ENCODE data around the gene RUNDC1. TPM values are rescaled to one million over a fixed set of nuclear protein-coding genes. Genes with fewer than 3 reads are reported as not detected.

The RUNDC1 gene
- total and polyA plus RNA-seq, 7 experiments from 2014 or later: 12.2 to 21.4 (median 17.0) TPM

DNA sequence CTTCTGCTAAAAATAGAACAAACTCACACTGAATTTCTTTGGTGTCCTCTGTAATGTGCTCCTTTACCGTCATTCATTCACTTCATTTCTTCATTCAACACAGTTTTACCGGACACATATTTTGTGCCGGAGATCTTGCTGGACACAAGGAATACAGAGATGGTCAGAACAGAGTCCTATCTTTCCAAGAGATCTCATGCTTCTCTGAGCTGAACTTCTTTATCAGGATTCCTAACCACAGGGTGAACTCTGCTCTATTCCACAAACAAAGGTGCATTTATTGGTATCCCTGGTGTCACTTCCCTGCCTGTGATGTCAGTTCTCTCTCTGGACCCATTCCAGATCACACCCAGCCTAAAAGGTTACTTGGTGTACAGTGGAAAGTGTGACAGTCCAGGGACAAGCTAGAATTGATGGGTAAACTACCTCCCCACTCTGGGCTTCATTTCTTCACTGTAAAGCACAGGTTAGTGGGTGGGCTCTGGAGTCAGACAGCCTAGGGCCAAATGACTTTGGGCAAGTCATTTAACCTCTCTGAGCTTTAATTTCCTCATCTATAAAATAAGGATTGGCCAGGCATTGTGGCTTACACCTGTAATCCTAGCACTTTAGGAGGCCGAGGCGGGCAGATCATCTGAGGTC, 30.4 kb downstream of the RUNDC1 start:
- Histone ChIP-seq H3K36me3 (ENCODE audit: control insufficient read depth in 2 of 3, insufficient read depth in 3 of 3, low read length in 3 of 3) (peaks cover 0 to 45% (median 6%) of the 10 kb centered on the region in 3 experiments), H3K27ac (ENCODE audit: low read depth, low read length) (peak overlapping the region; percentile 12), H3K4me3 (ENCODE audit: low read length) (no peak overlapping the region), H3K9me3 (ENCODE audit: control insufficient read depth in 2 of 3, low read length in 3 of 3) (no peaks in the 10 kb centered on the region), H3K4me1 (ENCODE audit: control insufficient read depth in 2 of 2, insufficient read depth in 2 of 2, low read length in 2 of 2) (no peaks in the 10 kb centered on the region), H3K27me3 (ENCODE audit: control insufficient read depth in 2 of 2, insufficient read depth in 2 of 2, low read length in 2 of 2) (no peaks in the 10 kb centered on the region)
- DNase-seq (no peak), ATAC-seq (no peak)
- CTCF ChIA-PET: interaction anchor here (0.6 to 1.9 kb wide), 2 partner anchors 12 to 14 kb away, joined by 3 to 6 read pairs; partner anchors contain the start of genes RND2 and RPL27
- Mint-ChIP-seq H3K4me1 (peaks cover 6 to 29% (median 25%) of the 10 kb centered on the region in 7 donors), H3K36me3 (peaks cover 0 to 22% (median 0%) of the 10 kb centered on the region in 5 donors), H3K9me3 (no peaks in the 10 kb centered on the region), H3K27me3 (no peaks in the 10 kb centered on the region), H3K4me3 (peak overlapping the region in 2 of 10 donors; percentile 21 to 45), H3K27ac (peak overlapping the region in 7 of 9 donors; percentile 17 to 65 (median 31))
- POLR2A ChIA-PET: interaction anchor here (1.0 kb wide), 1 partner anchor 12 kb away, joined by 3 read pairs; the partner anchor contains the start of gene VAT1
- intact Hi-C loops (cut with micrococcal nuclease): no loop called here

DNA sequence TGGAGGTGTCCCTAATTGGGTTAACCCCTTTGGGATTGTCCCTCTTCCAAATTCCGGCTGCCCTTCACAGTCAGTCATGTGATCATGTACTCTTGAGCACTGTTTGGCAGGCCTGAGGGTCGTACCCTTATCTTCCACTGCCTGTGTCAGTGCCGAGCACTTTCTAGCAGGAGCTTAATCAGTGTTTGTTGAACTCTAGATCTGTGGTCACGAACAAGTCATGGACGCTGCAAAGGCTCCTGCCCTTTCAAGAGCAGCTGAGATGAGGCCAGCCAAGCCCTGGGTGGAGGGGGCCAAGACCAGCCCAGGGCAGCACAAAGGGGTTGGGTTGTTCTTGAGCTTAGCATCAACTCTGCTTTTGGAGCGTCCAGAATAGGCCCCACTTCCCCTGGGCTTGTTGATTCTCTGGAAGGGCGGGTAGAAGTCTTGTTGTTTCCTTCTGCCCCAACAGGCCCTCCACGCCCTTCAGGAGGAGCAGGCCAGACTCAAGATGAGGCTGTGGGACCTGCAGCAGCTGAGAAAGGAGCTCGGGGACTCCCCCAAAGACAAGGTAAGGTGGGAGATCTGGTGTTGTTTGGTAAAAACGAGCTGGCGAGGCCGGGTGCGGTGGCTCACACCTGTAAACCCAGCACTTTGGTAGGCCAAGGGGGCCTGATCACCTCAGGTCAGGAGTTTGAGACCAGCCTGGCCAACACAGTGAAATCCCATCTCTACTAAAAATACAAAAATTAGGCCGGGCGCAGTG, 31.5 kb downstream of the RUNDC1 start:
- Mint-ChIP-seq H3K36me3 (peaks cover 0 to 17% (median 0%) of the 10 kb centered on the region in 5 donors), H3K4me3 (no peak overlapping the region), H3K9me3 (no peaks in the 10 kb centered on the region), H3K27ac (peak overlapping the region in 2 of 9 donors; percentile 47 to 67), H3K27me3 (no peaks in the 10 kb centered on the region), H3K4me1 (peaks cover 6 to 24% (median 18%) of the 10 kb centered on the region in 7 donors)
- H3K36me3 ChIP-seq (ENCODE audit: control insufficient read depth in 2 of 3, insufficient read depth in 3 of 3, low read length in 3 of 3): peaks cover 0 to 45% (median 6%) of the 10 kb centered on the region in 3 experiments
- ATAC-seq (no peak), DNase-seq (no peak)
- ChIA-PET CTCF (interaction anchor here (0.7 to 1.9 kb wide), 2 partner anchors 13 to 321 kb away, joined by 3 to 6 read pairs; partner anchors contain the start of gene RPL27), POLR2A (interaction anchor here (1.1 to 2.4 kb wide), 3 partner anchors 10 to 160 kb away, joined by 4 to 12 read pairs (median 4); partner anchors contain the start of genes RPL27 and VAT1)
- intact Hi-C loops (cut with micrococcal nuclease): no loop called here
- no peak overlapping the region for H3K27ac ChIP-seq (ENCODE audit: low read depth, low read length)
- H3K4me1 ChIP-seq (ENCODE audit: control insufficient read depth in 2 of 2, insufficient read depth in 2 of 2, low read length in 2 of 2): no peaks in the 10 kb centered on the region
- H3K4me3 ChIP-seq (ENCODE audit: low read length): no peak overlapping the region
- no peaks in the 10 kb centered on the region for H3K9me3 ChIP-seq (ENCODE audit: control insufficient read depth in 2 of 3, low read length in 3 of 3)
- no peaks in the 10 kb centered on the region for H3K27me3 ChIP-seq (ENCODE audit: control insufficient read depth in 2 of 2, insufficient read depth in 2 of 2, low read length in 2 of 2)

DNA sequence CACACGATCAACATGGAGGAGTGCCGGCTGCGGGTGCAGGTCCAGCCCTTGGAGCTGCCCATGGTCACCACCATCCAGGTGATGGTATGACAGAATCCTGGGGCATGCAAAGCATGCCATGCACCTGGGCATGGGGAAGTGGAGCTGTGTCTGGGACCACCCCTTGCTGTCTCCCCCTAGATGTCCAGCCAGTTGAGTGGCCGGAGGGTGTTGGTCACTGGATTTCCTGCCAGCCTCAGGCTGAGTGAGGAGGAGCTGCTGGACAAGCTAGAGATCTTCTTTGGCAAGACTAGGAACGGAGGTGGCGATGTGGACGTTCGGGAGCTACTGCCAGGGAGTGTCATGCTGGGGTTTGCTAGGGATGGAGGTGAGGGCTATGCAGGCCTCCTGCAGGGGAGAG, 32.9 kb downstream of the RUNDC1 start:
- Histone ChIP-seq H3K27ac (ENCODE audit: low read depth, low read length) (no peak overlapping the region), H3K4me3 (ENCODE audit: low read length) (no peak overlapping the region), H3K4me1 (ENCODE audit: control insufficient read depth in 2 of 2, insufficient read depth in 2 of 2, low read length in 2 of 2) (no peaks in the 10 kb centered on the region), H3K27me3 (ENCODE audit: control insufficient read depth in 2 of 2, insufficient read depth in 2 of 2, low read length in 2 of 2) (no peaks in the 10 kb centered on the region), H3K36me3 (ENCODE audit: control insufficient read depth in 2 of 3, insufficient read depth in 3 of 3, low read length in 3 of 3) (peaks cover 0 to 45% (median 6%) of the 10 kb centered on the region in 3 experiments), H3K9me3 (ENCODE audit: control insufficient read depth in 2 of 3, low read length in 3 of 3) (no peaks in the 10 kb centered on the region)
- peaks cover 0 to 16% (median 0%) of the 10 kb centered on the region in 5 donors for H3K36me3 Mint-ChIP-seq
- no peak overlapping the region for H3K4me3 Mint-ChIP-seq
- peaks cover 6 to 26% (median 15%) of the 10 kb centered on the region in 7 donors for H3K4me1 Mint-ChIP-seq
- POLR2A ChIA-PET: interaction anchor here (0.9 to 2.4 kb wide), 3 partner anchors 11 to 159 kb away, joined by 3 to 12 read pairs (median 4); partner anchors contain the start of gene RPL27
- CTCF ChIA-PET: no interaction called here
- H3K9me3 Mint-ChIP-seq: no peaks in the 10 kb centered on the region
- no peak overlapping the region for H3K27ac Mint-ChIP-seq
- no peaks in the 10 kb centered on the region for H3K27me3 Mint-ChIP-seq
- no peak for ATAC-seq
- no peak for DNase-seq
- intact Hi-C loops (cut with micrococcal nuclease): no loop called here

DNA sequence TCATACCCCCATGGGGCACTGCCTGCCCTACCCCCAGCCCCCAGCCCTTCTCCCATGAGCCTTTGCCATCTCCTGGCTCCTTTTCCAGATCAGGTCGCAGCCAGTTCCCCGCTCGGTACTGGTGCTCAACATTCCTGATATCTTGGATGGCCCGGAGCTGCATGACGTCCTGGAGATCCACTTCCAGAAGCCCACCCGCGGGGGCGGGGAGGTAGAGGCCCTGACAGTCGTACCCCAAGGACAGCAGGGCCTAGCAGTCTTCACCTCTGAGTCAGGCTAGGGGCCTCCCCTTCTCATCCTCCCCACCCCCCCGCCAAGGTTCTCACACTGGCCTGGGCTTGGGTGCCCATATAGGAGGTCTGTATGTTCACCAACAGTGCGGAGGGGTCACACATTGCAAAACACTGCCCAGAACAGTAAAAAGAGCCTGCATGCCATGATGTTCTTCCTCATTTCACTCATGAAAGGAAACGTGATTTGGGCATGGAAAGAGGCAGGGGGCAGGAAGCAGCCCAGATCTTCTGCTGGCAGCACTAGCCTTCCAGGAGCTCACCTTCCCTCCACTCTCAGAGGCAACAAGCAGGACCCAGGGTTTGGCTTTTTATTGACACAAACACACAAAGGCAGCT, 33.8 kb downstream of the RUNDC1 start:
- DNase-seq (no peak), ATAC-seq (no peak)
- H3K27me3 Mint-ChIP-seq: no peaks in the 10 kb centered on the region
- no peak overlapping the region for H3K4me3 Mint-ChIP-seq
- peaks cover 0 to 16% (median 0%) of the 10 kb centered on the region in 5 donors for H3K36me3 Mint-ChIP-seq
- H3K4me1 Mint-ChIP-seq: peaks cover 6 to 29% (median 23%) of the 10 kb centered on the region in 7 donors
- Histone ChIP-seq H3K36me3 (ENCODE audit: control insufficient read depth in 2 of 3, insufficient read depth in 3 of 3, low read length in 3 of 3) (peaks cover 0 to 45% (median 6%) of the 10 kb centered on the region in 3 experiments), H3K27ac (ENCODE audit: low read depth, low read length) (no peak overlapping the region), H3K4me3 (ENCODE audit: low read length) (no peak overlapping the region), H3K9me3 (ENCODE audit: control insufficient read depth in 2 of 3, low read length in 3 of 3) (no peaks in the 10 kb centered on the region), H3K4me1 (ENCODE audit: control insufficient read depth in 2 of 2, insufficient read depth in 2 of 2, low read length in 2 of 2) (peaks cover 0 to 6% of the 10 kb centered on the region in 2 donors), H3K27me3 (ENCODE audit: control insufficient read depth in 2 of 2, insufficient read depth in 2 of 2, low read length in 2 of 2) (no peaks in the 10 kb centered on the region)
- peak overlapping the region in 5 of 9 donors; percentile 34 to 74 (median 53) for H3K27ac Mint-ChIP-seq
- CTCF ChIA-PET: no interaction called here
- POLR2A ChIA-PET: interaction anchor here (0.6 to 1.2 kb wide), 3 partner anchors 10 to 677 kb away, joined by 3 to 4 read pairs (median 3); no protein-coding TSS in a partner anchor
- intact Hi-C loops (cut with micrococcal nuclease): no loop called here
- H3K9me3 Mint-ChIP-seq: no peaks in the 10 kb centered on the region

DNA sequence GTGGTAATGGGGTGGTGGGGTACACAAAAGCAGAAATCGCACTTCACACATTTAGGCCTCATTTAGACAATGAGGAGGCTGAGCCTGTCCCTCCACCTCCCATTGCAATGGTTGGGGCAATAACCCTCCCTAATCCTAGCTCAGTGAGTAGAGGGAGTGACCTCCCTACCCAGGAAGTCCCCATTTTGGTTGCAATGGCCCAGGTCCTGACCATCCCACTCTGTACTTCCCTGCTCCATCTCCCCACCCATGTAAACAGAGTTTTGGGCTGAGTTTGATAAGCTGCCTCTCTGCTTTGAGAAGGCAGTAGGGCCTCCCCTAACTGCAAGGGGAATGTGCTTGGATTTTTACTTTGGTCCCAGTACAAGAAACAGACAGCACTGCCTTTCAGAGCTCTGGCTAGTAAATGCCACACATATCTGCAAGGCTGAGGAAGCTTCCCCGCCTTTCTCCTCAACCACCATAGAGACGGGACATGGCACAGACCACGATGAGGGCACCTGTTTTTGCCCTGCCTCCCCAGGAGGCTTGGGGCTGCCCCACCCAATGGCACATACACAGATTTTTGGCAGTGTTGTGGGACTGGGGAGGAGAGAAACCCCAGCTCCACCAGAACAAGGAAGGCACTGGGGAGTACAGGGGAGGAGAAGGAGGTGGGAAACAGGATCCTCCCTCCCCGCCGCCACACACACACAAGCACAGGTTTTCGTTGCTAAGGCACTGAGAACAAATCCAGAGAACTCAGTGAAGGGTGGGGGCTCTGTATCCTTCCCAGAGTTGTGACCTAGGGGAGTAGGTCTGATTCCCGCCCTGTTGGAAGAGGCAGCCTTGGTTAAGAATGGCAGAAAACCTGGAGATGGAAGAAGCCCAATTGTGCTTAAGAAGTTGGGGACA, 34.5 kb downstream of the RUNDC1 start:
- peaks cover 0 to 45% (median 6%) of the 10 kb centered on the region in 3 experiments for H3K36me3 ChIP-seq (ENCODE audit: control insufficient read depth in 2 of 3, insufficient read depth in 3 of 3, low read length in 3 of 3)
- Mint-ChIP-seq H3K9me3 (no peaks in the 10 kb centered on the region), H3K36me3 (peaks cover 0 to 16% (median 0%) of the 10 kb centered on the region in 5 donors), H3K27me3 (no peaks in the 10 kb centered on the region), H3K4me1 (peaks cover 6 to 34% (median 29%) of the 10 kb centered on the region in 7 donors), H3K27ac (peak overlapping the region in 8 of 9 donors; percentile 17 to 81 (median 46)), H3K4me3 (no peak overlapping the region)
- no peak overlapping the region for H3K27ac ChIP-seq (ENCODE audit: low read depth, low read length)
- no peaks in the 10 kb centered on the region for H3K27me3 ChIP-seq (ENCODE audit: control insufficient read depth in 2 of 2, insufficient read depth in 2 of 2, low read length in 2 of 2)
- ATAC-seq (no peak), DNase-seq (no peak)
- ChIA-PET CTCF (no interaction called here), POLR2A (interaction anchor here (0.6 to 1.2 kb wide), 4 partner anchors 8 to 354 kb away, joined by 3 to 4 read pairs (median 3); no protein-coding TSS in a partner anchor)
- no peaks in the 10 kb centered on the region for H3K9me3 ChIP-seq (ENCODE audit: control insufficient read depth in 2 of 3, low read length in 3 of 3)
- intact Hi-C loops (cut with micrococcal nuclease): no loop called here
- peaks cover 0 to 6% of the 10 kb centered on the region in 2 donors for H3K4me1 ChIP-seq (ENCODE audit: control insufficient read depth in 2 of 2, insufficient read depth in 2 of 2, low read length in 2 of 2)
- no peak overlapping the region for H3K4me3 ChIP-seq (ENCODE audit: low read length)
